Thyroid gland (tissue), 4 donors: ENCODE measurements around the gene TNFRSF25.

Experiments
- POLR2A ChIP-seq, 2 donors: fragments of 450-650 bp; IDR thresholded peaks; one replicate each; pipeline ENCODE4 v1.6.1; 2017; ENCODE audit warnings: antibody characterized with exemption in 2 of 2, mild to moderate bottlenecking in 2 of 2, moderate library complexity in 1 of 2
- TF ChIP-seq, protein P1 (sequence below), 6 experiments: fragments of 200-600 bp in 3 of 6; fragments of 450-650 bp in 3 of 6; sonication (generic) in 3 of 6; IDR thresholded peaks; one replicate each; pipeline ENCODE4 v1.5.1; 2016 to 2019; ENCODE audit warnings: antibody characterized with exemption in 6 of 6, mild to moderate bottlenecking in 2 of 6, inconsistent platforms in 1 of 6, moderate library complexity in 1 of 6

DNA sequence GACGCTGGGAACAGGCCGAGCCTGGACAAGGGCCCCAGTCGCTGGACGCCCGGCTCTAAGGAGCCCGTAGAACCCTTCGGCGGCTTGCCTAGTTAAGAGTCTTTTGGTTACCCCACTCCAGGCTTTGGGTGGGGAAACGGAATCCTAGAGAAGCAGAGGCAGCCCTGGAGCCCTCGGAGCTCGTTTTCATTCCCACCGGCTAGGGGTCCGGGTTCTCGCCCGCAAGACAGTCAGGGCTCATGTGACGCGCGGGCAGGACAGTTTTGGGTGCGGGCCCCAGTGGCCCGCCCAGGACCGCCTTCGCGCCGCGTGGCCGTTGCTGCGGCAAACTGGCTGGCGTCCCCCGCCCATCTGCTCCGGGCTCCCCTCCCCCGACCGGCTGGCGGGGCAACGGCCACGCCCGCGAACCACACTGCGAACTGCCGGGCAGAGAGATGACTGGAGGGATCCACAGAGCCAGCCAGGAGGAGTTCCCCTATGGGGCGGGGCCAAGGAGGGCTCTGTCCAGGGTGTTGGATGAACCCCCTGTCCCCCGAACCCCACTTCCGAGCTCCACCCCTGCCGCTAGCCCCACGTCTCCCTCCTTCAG, 45.4 kb downstream of the TNFRSF25 start:
- TF ChIP-seq, protein P1, sequence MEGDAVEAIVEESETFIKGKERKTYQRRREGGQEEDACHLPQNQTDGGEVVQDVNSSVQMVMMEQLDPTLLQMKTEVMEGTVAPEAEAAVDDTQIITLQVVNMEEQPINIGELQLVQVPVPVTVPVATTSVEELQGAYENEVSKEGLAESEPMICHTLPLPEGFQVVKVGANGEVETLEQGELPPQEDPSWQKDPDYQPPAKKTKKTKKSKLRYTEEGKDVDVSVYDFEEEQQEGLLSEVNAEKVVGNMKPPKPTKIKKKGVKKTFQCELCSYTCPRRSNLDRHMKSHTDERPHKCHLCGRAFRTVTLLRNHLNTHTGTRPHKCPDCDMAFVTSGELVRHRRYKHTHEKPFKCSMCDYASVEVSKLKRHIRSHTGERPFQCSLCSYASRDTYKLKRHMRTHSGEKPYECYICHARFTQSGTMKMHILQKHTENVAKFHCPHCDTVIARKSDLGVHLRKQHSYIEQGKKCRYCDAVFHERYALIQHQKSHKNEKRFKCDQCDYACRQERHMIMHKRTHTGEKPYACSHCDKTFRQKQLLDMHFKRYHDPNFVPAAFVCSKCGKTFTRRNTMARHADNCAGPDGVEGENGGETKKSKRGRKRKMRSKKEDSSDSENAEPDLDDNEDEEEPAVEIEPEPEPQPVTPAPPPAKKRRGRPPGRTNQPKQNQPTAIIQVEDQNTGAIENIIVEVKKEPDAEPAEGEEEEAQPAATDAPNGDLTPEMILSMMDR (IDR thresholded peaks at IDR 0.05): no peak
- TF ChIP-seq POLR2A (IDR thresholded peaks at IDR 0.05): no peak
